HepG2 (cell line): ENCODE results near the gene SLC2A13. TPM values are rescaled to one million over a fixed set of nuclear protein-coding genes. Genes with fewer than 3 reads are reported as not detected.

Source experiments
- KLF15 ChIP-seq: sonication (generic); formaldehyde crosslinking; IDR thresholded peaks from 2 replicates; pipeline ENCODE4 v1.8.1; 2023; ENCODE audit warnings: borderline replicate concordance, mild to moderate bottlenecking, inconsistent platforms, missing genetic modification reagents, mixed read lengths
- TAF1 ChIP-seq: sonication (generic); formaldehyde crosslinking; IDR thresholded peaks from 2 replicates; pipeline ENCODE4 v1.4.0; 2020; ENCODE audit warnings: missing genetic modification reagents
- ZNF572 ChIP-seq: sonication (generic); formaldehyde crosslinking; IDR thresholded peaks from 2 replicates; pipeline ENCODE4 v1.5.1; 2020; ENCODE audit warnings: mild to moderate bottlenecking, missing genetic modification reagents
- polyA plus RNA-seq, 8 experiments: library from polyadenylated mRNA; depleted of rRNA in 3 of 8; stranded (reverse) in 7 of 8; unstranded in 1 of 8; fragments of >200 nt; fragmentation: Illumina TruSeq in 4 of 8; extraction: Trizol in 4 of 8; gene quantifications; 2 replicates each; pipeline versions ENCODE4 v1.2.1 to v1.2.3, GENCODE V29; 2011 to 2016; ENCODE audit warnings: low read depth in 4 of 8, missing spikeins in 1 of 8, mixed read lengths in 1 of 8; ENCODE audit not compliant: insufficient read depth in 1 of 8
- total RNA-seq, 5 experiments: library from RNA; depleted of rRNA; stranded (reverse); fragments of >200 nt; fragmentation: Illumina TruSeq; extraction: Trizol; gene quantifications; 2 replicates each; pipeline ENCODE4 v1.2.3, GENCODE V29; 2016; ENCODE audit warnings: low read depth in 1 of 5
- TF ChIP-seq, protein P1 (sequence below): sonication (generic); formaldehyde crosslinking; IDR thresholded peaks from 2 replicates; pipeline ENCODE4 v1.5.1; 2020; ENCODE audit warnings: missing genetic modification reagents, mild to moderate bottlenecking, borderline replicate concordance
- TF ChIP-seq, protein P2 (sequence below): sonication (generic); formaldehyde crosslinking; IDR thresholded peaks from 2 replicates; pipeline ENCODE4 v1.5.0; 2020; ENCODE audit warnings: mild to moderate bottlenecking, missing genetic modification reagents
- TF ChIP-seq, protein P3 (sequence below): sonication (generic); formaldehyde crosslinking; IDR thresholded peaks from 2 replicates; pipeline ENCODE4 v1.5.0; 2020; ENCODE audit warnings: mild to moderate bottlenecking, missing genetic modification reagents, borderline replicate concordance
- TF ChIP-seq, protein P4 (sequence below): sonication (generic); formaldehyde crosslinking; IDR thresholded peaks from 2 replicates; pipeline ENCODE4 v1.4.0; 2020; ENCODE audit warnings: missing genetic modification reagents
- TF ChIP-seq, protein P5 (sequence below): sonication (generic); formaldehyde crosslinking; IDR thresholded peaks from 2 replicates; pipeline ENCODE4 v1.5.1; 2020; ENCODE audit warnings: mild to moderate bottlenecking, missing genetic modification reagents, moderate library complexity

The SLC2A13 gene
- total and polyA plus RNA-seq, 2 of the 13 experiments (the other 11 are each of a cell fraction or from before 2014, with no cell fraction given): 5.5 to 6.0 TPM

DNA sequence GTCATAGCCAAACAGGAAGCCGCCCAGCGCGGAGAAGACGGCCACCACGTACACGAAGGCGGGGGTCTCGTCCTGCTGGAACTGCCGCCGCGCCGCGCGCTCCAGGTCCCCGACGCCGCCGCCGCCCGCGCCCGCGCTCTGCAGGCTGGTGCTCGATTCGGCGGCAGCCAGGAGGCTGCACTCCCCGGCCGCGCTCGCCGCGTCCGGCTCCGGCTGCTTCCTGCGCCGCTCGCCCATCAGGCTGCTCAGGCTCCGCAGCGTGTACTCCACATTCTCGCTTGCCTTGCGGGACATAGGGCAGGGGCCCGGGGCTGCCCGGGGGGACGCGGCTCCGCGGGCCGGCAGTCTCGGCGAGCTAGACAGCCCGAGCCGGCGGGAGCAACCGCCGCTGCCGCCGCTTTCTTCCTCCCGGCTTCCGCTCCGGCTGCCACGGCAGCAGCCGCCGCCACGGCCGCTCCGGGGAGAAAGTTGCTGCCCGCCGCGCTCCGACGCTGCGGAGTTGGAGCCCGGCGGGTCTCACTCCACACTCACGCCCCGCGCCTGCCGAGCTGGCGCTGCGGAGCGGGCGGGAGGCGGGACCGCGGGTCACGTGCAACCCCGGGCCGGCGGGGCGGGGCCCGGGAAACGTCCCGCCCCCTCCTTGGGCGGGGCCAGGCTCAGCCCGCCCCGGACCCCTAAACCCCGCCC is at the start of gene SLC2A13 (continued):
- TF ChIP-seq, protein P1, sequence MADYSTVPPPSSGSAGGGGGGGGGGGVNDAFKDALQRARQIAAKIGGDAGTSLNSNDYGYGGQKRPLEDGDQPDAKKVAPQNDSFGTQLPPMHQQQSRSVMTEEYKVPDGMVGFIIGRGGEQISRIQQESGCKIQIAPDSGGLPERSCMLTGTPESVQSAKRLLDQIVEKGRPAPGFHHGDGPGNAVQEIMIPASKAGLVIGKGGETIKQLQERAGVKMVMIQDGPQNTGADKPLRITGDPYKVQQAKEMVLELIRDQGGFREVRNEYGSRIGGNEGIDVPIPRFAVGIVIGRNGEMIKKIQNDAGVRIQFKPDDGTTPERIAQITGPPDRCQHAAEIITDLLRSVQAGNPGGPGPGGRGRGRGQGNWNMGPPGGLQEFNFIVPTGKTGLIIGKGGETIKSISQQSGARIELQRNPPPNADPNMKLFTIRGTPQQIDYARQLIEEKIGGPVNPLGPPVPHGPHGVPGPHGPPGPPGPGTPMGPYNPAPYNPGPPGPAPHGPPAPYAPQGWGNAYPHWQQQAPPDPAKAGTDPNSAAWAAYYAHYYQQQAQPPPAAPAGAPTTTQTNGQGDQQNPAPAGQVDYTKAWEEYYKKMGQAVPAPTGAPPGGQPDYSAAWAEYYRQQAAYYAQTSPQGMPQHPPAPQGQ (CRISPR knock-in tag): no peak
- TF ChIP-seq ZNF572 (CRISPR knock-in tag): no peak
- TF ChIP-seq TAF1 (CRISPR knock-in tag): peak; percentile 38; the same call in 1 of the 2 replicates
- TF ChIP-seq, protein P2, sequence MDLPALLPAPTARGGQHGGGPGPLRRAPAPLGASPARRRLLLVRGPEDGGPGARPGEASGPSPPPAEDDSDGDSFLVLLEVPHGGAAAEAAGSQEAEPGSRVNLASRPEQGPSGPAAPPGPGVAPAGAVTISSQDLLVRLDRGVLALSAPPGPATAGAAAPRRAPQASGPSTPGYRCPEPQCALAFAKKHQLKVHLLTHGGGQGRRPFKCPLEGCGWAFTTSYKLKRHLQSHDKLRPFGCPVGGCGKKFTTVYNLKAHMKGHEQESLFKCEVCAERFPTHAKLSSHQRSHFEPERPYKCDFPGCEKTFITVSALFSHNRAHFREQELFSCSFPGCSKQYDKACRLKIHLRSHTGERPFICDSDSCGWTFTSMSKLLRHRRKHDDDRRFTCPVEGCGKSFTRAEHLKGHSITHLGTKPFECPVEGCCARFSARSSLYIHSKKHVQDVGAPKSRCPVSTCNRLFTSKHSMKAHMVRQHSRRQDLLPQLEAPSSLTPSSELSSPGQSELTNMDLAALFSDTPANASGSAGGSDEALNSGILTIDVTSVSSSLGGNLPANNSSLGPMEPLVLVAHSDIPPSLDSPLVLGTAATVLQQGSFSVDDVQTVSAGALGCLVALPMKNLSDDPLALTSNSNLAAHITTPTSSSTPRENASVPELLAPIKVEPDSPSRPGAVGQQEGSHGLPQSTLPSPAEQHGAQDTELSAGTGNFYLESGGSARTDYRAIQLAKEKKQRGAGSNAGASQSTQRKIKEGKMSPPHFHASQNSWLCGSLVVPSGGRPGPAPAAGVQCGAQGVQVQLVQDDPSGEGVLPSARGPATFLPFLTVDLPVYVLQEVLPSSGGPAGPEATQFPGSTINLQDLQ (CRISPR knock-in tag): no peak
- TF ChIP-seq, protein P3, sequence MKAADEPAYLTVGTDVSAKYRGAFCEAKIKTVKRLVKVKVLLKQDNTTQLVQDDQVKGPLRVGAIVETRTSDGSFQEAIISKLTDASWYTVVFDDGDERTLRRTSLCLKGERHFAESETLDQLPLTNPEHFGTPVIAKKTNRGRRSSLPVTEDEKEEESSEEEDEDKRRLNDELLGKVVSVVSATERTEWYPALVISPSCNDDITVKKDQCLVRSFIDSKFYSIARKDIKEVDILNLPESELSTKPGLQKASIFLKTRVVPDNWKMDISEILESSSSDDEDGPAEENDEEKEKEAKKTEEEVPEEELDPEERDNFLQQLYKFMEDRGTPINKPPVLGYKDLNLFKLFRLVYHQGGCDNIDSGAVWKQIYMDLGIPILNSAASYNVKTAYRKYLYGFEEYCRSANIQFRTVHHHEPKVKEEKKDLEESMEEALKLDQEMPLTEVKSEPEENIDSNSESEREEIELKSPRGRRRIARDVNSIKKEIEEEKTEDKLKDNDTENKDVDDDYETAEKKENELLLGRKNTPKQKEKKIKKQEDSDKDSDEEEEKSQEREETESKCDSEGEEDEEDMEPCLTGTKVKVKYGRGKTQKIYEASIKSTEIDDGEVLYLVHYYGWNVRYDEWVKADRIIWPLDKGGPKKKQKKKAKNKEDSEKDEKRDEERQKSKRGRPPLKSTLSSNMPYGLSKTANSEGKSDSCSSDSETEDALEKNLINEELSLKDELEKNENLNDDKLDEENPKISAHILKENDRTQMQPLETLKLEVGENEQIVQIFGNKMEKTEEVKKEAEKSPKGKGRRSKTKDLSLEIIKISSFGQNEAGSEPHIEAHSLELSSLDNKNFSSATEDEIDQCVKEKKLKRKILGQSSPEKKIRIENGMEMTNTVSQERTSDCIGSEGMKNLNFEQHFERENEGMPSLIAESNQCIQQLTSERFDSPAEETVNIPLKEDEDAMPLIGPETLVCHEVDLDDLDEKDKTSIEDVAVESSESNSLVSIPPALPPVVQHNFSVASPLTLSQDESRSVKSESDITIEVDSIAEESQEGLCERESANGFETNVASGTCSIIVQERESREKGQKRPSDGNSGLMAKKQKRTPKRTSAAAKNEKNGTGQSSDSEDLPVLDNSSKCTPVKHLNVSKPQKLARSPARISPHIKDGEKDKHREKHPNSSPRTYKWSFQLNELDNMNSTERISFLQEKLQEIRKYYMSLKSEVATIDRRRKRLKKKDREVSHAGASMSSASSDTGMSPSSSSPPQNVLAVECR (CRISPR knock-in tag): peak; percentile 21; the same call in 1 of the 2 replicates
- TF ChIP-seq, protein P4, sequence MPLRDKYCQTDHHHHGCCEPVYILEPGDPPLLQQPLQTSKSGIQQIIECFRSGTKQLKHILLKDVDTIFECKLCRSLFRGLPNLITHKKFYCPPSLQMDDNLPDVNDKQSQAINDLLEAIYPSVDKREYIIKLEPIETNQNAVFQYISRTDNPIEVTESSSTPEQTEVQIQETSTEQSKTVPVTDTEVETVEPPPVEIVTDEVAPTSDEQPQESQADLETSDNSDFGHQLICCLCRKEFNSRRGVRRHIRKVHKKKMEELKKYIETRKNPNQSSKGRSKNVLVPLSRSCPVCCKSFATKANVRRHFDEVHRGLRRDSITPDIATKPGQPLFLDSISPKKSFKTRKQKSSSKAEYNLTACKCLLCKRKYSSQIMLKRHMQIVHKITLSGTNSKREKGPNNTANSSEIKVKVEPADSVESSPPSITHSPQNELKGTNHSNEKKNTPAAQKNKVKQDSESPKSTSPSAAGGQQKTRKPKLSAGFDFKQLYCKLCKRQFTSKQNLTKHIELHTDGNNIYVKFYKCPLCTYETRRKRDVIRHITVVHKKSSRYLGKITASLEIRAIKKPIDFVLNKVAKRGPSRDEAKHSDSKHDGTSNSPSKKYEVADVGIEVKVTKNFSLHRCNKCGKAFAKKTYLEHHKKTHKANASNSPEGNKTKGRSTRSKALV (CRISPR knock-in tag): peak; percentile 28; the same call in 1 of the 2 replicates
- no peak for TF ChIP-seq KLF15 (CRISPR knock-in tag)
- TF ChIP-seq, protein P5, sequence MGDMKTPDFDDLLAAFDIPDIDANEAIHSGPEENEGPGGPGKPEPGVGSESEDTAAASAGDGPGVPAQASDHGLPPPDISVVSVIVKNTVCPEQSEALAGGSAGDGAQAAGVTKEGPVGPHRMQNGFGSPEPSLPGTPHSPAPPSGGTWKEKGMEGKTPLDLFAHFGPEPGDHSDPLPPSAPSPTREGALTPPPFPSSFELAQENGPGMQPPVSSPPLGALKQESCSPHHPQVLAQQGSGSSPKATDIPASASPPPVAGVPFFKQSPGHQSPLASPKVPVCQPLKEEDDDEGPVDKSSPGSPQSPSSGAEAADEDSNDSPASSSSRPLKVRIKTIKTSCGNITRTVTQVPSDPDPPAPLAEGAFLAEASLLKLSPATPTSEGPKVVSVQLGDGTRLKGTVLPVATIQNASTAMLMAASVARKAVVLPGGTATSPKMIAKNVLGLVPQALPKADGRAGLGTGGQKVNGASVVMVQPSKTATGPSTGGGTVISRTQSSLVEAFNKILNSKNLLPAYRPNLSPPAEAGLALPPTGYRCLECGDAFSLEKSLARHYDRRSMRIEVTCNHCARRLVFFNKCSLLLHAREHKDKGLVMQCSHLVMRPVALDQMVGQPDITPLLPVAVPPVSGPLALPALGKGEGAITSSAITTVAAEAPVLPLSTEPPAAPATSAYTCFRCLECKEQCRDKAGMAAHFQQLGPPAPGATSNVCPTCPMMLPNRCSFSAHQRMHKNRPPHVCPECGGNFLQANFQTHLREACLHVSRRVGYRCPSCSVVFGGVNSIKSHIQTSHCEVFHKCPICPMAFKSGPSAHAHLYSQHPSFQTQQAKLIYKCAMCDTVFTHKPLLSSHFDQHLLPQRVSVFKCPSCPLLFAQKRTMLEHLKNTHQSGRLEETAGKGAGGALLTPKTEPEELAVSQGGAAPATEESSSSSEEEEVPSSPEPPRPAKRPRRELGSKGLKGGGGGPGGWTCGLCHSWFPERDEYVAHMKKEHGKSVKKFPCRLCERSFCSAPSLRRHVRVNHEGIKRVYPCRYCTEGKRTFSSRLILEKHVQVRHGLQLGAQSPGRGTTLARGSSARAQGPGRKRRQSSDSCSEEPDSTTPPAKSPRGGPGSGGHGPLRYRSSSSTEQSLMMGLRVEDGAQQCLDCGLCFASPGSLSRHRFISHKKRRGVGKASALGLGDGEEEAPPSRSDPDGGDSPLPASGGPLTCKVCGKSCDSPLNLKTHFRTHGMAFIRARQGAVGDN (CRISPR knock-in tag): peak; percentile 60
